Measurements from ENCODE around the gene CDK8.

- TF ChIP-seq CTCF (IDR thresholded peaks at IDR 0.05; ENCODE audit: poor library complexity) (no peak), EZH2phosphoT487 (IDR thresholded peaks at IDR 0.05; ENCODE audit: low read depth, severe bottlenecking, unreplicated experiment) (no peak), EZH2 (IDR thresholded peaks at IDR 0.05; ENCODE audit: borderline replicate concordance) (no peak)
Measured at GRCh38 chr13:26379831-26380230, 125.9 kb downstream of the CDK8 start.
